HG03280 (cell line): ENCODE data around the gene HRAS.

Experiments used
- ATAC-seq: cut with Tn5 transposase; IDR thresholded peaks from one replicate; pipeline ENCODE4 v1.9.1; 2021; ENCODE audit warnings: mild to moderate bottlenecking, moderate library complexity; ENCODE audit not compliant: unreplicated experiment

Gene HRAS

DNA sequence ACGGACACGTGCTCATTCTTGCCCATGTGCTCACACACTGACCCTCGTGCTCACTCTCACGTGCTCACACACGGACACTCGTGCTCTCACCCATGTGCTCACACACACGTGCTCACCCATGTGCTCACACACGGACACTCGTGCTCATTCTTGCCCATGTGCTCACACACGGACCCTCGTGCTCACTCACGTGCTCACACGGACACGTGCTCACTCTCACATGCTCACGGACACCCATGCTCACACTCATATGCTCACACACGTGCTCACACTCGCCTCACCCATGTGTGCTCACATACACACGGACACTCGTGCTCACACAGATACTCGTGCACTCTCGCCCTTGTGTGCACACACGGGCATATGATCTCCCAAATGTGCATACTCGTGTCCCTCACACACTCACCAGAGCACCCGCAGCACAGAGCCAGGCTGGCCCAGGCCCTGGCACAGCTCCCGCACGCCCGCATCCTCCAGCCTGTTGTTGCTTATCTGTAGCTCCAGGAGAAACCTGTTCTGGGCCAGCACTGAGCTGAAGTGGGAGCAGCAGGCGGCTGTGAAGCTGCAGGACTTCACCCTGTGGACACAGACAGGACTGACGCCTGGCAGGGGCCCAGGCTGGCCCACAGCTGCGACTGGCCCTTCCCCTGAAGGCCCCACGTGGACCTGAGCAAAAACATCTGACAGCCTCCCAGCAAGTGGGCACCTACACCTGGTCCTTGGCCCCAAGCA is 37.6 kb downstream of the HRAS start:
- ATAC-seq = no peak

DNA sequence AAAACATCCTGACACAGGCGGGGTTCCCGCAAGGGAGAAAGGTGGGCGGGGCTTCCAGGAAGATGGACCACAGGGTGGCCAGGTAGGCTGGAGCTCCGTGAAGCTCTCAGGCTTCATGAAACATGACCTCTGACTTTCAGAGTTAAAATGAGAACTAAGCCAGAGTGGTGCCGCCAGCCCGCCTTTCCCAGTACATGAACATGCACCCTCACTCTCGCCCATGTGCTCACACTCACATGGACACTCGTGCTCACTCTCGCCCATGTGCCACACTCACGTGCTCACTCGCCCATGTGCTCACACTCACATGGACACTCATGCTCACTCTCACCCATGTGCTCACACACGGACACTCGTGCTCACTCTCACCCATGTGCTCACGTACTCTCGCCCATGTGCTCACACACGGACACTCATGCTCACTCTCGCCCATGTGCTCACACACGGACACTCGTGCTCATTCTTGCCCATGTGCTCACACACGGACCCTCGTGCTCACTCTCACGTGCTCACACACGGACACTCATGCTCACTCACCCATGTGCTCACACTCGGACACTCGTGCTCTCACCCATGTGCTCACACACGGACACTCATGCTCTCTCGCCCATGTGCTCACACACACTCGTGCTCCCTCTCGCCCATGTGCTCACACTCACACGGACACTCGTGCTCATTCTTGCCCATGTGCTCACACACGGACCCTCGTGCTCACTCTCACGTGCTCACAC is 38.4 kb downstream of the HRAS start:
- no peak for ATAC-seq

DNA sequence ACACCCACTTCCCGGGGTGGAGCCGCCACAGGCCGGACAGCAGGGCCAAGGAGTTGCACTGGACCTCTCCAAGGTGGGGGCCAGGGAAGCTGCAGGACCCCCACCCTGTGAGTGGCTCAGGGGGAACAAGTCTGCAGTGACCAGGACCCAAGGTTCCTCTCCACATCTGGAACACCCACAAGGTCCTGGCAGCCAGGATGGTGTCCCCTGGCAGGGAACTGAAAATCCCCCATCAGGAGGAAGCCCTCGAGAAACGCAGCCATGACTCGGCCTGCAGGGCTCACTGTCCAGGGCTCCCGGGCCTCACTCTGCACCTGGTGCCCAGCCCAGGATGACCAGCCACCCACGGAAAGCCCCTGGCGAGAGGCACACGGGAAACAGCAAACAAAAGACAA is 39.8 kb downstream of the HRAS start:
- no peak for ATAC-seq

DNA sequence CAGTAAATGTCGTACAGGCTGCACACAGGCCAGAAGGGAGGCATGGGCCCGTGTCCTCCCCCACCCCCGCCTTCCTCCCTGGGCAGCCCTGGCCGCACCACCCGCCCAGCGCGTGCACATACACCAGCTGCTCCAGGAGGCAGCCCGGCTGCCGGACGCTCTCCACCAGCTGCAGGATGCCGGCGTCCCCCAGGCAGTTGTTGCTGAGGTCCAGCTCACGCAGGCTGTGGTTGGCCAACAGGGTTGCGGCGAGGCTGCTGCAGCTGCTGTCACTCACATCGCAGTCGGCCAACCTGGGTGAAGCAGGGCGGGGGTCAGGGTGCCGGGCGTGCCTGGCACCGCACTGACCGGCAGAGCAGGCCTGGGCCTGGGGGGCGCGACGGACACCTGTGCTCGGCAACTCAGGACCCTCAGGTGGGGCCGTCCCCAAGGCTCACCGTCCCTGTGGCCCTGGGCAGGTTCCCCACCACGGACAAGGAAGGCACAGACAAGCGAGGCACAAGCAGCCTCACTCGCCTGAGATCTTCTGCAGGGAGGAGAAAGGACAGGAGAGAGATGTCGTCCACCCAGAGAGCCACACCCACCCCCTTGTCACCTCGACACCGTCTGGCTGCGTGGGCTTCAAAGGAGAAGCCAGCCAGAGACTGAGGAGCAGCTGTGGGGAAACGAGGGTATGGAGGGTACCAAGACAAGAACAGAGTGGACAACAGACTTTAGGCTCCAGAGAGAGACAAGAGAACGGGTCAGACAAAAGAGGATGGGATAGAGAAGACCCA is 40.4 kb downstream of the HRAS start:
- no peak for ATAC-seq

DNA sequence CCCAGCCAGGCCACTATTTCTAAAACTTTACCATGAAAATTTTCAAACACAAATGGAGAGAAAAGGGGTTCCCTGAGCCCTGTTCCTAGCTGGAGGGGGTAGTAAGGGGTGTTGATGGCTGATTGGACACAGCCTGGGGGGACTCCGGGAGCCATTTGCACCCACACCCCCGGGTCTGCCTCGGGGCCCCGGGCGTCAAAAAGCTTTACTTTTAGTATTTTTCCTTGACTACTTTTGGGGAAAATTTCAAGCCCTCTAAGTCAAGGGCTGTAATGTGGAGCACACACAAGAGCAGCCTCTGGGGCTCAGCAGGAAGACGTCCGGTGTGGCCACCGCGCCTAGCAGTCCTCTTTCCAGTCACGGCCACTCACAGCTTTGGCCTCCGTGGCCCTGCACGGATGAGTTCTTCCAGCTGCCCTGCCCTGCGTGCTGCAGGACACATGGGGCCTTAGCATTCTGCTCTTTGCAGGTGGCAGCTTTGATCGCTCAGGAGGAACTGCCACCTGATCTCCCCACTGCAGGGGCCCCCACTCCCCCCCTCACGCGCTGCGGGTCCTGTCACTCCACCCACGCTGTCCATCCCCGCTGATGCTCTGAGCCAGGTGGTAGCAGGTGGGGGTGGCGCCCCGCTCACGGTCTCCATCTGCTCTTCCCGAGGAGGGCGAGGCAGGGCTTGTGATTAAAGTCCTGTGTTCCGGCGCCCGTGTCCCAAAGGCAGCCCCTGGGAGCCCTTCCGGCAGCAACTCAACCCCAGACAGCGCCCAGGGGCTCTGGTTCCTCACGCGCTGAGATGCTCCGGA is 42.7 kb downstream of the HRAS start:
- ATAC-seq = no peak

DNA sequence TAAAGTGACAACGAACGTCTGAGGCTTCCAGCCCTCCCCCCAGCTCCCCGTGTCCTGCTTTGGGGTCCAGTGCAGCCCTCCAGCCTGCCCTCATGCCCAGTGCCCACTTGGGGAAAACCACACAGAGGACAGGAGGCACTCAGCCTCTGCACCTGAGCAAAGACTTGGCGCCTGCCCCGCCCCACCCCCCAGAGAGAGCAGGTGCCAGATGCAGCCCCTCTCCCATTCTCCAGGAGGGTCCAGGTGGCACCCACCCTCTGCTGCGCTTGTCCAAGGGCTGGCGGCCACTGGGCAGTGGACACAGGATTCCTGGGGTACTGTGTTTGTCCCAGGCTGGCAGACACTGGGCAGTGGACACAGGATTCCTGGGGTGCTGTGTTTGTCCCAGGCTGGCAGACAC is 44.0 kb downstream of the HRAS start:
- no peak for ATAC-seq

DNA sequence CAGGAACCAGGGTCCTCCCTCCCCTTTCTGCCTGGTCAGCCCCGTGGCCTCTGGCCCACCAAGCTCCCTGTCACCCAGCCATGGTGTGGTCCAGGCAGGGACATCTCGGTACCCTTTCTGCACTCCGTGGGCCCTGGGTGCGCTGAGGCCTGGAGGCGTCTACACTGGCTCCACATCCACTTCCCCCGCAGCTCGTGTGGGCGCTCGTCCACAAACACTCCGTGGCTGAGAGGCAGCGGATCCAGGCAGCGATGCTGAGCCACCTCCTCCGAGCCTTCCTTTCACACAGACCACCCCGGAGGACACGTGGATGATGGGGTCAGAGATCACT is 44.5 kb downstream of the HRAS start:
- no peak for ATAC-seq

DNA sequence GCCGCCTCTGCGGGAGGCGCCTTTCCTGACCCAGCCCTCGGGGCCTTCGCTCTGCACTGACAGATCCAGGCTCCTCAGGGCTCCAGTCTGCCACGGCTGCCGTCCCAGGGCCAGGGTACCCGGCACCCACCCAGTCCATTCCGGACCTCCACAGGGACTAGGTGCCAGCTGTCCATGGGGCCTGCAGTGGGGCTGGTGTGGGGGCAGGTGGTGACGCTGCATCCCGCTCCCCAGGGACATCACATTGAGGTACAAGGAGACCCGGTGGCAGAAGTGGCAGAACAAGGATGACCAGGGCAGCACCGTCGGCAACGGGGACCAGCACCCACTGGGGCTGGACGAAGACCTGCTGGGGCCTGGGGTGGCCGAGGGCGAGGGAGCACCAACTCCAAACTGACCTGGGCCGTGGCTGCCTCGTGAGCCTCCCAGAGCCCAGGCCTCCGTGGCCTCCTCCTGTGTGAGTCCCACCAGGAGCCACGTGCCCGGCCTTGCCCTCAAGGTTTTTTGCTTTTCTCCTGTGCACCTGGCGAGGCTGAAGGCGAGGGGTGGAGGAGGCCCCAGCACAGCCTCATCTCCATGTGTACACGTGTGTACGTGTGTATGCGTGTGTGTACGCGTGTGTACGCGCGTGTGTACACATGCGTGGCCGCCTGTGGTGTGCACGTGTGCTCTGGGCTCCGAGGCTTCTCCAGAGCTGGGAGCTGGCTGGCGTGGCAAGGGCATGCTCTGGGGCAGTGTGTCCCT is 45.0 kb downstream of the HRAS start:
- no peak for ATAC-seq

DNA sequence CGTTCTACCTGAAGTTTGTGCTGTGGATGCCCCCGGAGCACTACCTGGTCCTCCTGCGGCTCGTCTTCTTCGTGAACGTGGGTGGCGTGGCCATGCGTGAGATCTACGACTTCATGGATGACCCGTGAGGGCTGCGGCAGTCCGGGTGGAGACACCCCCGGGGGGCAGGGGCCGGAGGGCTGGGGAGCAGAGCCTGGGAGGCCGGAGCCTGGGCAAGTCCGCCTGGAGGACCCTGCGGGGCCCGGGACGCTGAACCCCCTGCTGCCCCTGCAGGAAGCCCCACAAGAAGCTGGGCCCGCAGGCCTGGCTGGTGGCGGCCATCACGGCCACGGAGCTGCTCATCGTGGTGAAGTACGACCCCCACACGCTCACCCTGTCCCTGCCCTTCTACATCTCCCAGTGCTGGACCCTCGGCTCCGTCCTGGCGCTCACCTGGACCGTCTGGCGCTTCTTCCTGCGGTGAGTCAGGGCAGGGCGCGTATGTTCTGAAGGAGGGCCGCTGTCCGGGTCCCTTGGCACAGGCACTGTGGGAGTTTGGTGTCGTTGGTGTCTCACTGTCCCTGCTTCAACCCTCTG is 45.7 kb downstream of the HRAS start:
- no peak for ATAC-seq

DNA sequence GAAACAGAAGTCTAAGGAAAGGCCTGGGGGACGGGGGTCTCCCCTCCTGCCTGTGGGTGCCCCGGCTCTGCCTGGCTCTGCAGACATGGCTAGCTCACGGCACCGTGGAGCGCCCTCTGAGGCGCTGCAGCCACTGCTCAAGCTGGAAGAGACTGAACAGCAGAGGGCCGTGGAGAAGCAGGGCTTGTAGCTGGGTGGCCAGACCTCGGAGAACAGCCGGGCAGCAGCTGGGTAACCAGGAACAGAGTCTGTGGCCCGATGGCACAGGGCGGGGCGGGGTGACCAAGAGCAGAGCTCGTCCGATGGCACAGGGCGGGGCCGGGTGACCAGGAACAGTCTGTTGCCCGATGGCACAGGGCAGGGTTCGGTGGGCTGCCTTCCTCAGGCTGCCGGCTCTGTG is 46.4 kb downstream of the HRAS start:
- ATAC-seq = no peak

DNA sequence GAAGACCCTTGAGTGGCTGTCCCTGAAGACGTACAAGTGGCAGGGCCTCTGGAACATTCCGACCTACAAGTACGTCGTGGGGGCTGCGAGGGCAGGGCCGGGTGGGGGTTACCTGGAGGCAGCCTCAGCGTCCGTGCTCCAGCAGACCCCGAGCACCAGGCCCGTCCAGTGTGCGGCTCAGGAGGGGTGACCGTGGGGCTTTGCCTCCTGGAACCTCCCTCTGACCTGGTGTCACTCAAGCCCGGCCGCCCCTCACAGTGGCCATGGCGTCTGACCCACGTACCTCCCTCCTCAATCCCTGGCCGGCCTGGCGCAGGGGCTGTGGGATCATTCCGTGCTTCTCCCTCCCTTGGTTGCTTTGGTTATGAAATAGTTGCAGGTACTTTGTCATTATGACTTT is 46.8 kb downstream of the HRAS start:
- ATAC-seq = no peak

DNA sequence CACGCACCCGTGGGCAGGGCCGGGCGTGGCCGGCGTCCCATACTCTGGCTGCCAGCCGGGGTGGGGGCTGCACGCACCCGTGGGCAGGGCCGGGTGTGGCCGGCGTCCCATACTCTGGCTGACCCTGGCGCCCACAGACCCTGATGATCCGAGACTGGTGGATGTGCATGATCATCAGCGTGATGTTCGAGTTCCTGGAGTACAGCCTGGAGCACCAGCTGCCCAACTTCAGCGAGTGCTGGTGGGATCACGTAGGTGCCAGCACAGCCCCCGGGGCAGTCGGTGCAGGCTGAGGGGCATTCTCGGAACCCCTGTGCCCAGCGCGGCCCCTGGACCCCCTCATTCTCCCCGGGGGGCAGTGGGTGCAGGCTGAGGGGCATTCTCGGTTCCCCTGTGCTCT is 47.3 kb downstream of the HRAS start:
- ATAC-seq = no peak

DNA sequence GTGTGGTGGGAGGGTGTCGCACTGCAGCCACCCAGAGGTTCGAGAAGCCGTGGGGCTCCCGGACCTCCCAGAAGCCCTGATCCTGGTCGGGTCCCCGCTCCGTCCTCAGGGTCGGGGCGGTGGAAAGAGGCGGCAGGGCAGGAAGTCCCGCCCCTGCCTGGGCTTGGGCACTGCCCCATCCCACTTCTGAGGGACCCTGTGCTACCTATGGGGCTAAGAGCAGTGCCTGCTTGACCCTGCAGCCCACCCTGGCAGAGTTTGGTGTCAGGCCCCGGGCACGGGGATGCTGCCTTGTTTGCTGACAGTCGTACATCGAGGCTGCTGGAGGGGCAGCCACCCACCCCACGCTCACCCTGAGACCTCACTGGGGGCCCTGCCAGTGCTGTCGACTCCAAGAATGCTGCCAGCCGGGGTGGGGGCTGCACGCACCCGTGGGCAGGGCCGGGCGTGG is 47.8 kb downstream of the HRAS start:
- ATAC-seq = no peak

DNA sequence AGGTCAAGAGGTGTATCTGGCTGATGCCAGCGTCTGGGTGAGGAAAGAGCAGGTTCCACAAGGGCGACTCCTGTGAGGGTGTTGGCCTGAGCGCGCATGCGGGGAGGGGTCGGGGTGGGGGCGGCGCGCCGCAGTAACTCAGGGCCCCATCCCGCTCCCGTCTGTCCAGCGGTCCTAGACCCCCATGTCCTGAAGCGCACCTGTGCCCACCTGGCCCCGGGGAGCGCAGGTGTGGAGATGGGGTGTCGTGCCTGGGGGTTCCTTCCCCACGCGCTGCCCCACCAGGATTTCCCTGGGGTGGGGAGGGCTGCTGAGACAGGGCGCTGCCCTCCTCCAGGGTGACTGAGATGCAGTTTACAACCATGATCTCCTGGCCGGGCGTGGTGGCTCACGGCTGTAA is 49.2 kb downstream of the HRAS start:
- ATAC-seq = no peak

DNA sequence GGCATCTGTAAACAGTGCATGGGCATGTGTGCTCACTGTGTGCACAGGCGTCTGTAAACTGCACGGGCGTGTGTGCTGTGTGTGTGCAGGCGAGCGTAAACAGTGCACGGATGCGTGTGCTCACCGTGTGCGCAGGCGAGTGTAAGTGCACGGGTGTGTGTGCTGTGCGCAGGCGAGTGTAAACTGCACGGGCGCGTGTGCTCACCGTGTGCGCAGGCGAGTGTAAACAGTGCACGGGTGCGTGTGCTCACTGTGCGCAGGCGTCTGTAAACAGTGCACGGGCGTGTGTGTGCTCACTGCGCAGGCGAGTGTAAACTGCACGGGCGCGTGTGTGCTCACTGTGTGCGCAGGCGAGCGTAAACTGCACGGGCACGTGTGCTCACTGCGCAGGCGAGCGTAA is 50.8 kb downstream of the HRAS start:
- ATAC-seq = no peak
